CD4-positive, alpha-beta T cell (primary cell): ENCODE data around the gene DSTN. TPM values are rescaled to one million over a fixed set of nuclear protein-coding genes. Genes with fewer than 3 reads are reported as not detected.

Experiments used
- ATAC-seq: fragments of 200-7000 bp; cut with Tn5 transposase; one replicate; pipeline ENCODE4 v1.10.0; 2022; ENCODE audit warnings: mild to moderate bottlenecking; ENCODE audit not compliant: poor library complexity
- CTCF ChIA-PET: fragments of 350-600 bp; sonication (Branson Sonifier 250); formaldehyde crosslinking; loops from one replicate; lab custom pipeline; 2021; ENCODE audit warnings: antibody characterized with exemption, inconsistent platforms; lab: Charles Lee
- POLR2A ChIA-PET: fragments of 350-600 bp; sonication (Branson Sonifier 250); formaldehyde crosslinking; loops from one replicate; lab custom pipeline; 2021; ENCODE audit warnings: antibody characterized with exemption, inconsistent platforms; lab: Charles Lee
- DNase-seq, 14 experiments: peaks; one replicate each; pipeline ENCODE4 v3.0.0-alpha.2; 2013 to 2020; ENCODE audit warnings: mixed read lengths in 2 of 14
- H3K27ac ChIP-seq, 2 donors: one replicate each; pipeline versions ENCODE4 v1.5.1 to v1.7.0; 2013; ENCODE audit warnings: low read length in 2 of 2, low read depth in 1 of 2, mild to moderate bottlenecking in 1 of 2
- H3K27me3 ChIP-seq, 2 experiments: 1 replicate in 1 of 2; 2 replicates in 1 of 2; pipeline versions ENCODE4 v1.6.1 to v1.7.0; 2013; ENCODE audit warnings: low read length in 2 of 2, control low read depth in 1 of 2, mild to moderate bottlenecking in 1 of 2, moderate library complexity in 1 of 2; ENCODE audit not compliant: insufficient read depth in 2 of 2, control insufficient read depth in 1 of 2
- H3K36me3 ChIP-seq: one replicate; pipeline ENCODE4 v1.6.1; 2013; ENCODE audit warnings: low read length, control low read depth; ENCODE audit not compliant: insufficient read depth
- H3K4me1 ChIP-seq: one replicate; pipeline ENCODE4 v1.6.1; 2013; ENCODE audit warnings: low read length, control low read depth; ENCODE audit not compliant: insufficient read depth
- H3K4me3 ChIP-seq: one replicate; pipeline ENCODE4 v1.5.1; 2013; ENCODE audit warnings: mild to moderate bottlenecking, low read length, moderate library complexity
- H3K9me3 ChIP-seq, 2 experiments: 1 replicate in 1 of 2; 2 replicates in 1 of 2; pipeline versions ENCODE4 v1.6.1 to v1.7.0; 2013; ENCODE audit warnings: low read length in 2 of 2, mild to moderate bottlenecking in 2 of 2, control low read depth in 1 of 2, moderate library complexity in 1 of 2; ENCODE audit not compliant: control insufficient read depth in 1 of 2, insufficient read depth in 1 of 2
- H3K27ac Mint-ChIP-seq: one replicate; pipeline ENCODE4 v1.8.0; 2020; ENCODE audit warnings: mixed read lengths
- H3K27me3 Mint-ChIP-seq: one replicate; pipeline ENCODE4 v1.8.0; 2021; ENCODE audit warnings: mixed read lengths
- H3K36me3 Mint-ChIP-seq: one replicate; pipeline ENCODE4 v1.8.0; 2021; ENCODE audit warnings: low read depth, mixed read lengths
- H3K4me1 Mint-ChIP-seq: one replicate; pipeline ENCODE4 v1.8.0; 2021; ENCODE audit warnings: low read depth, mixed read lengths
- H3K4me3 Mint-ChIP-seq: one replicate; pipeline ENCODE4 v1.8.0; 2020; ENCODE audit warnings: mild to moderate bottlenecking, mixed read lengths
- H3K9me3 Mint-ChIP-seq: one replicate; pipeline ENCODE4 v1.8.0; 2020; ENCODE audit warnings: mixed read lengths
- intact Hi-C, 2 experiments: fragments of 100-400 bp; cut with DNase I in 1 of 2; cut with micrococcal nuclease in 1 of 2; formaldehyde crosslinking; loops; one replicate each; pipeline versions ENCODE4 v1.15.1 to v1.9.0; 2023 to 2025; cut with DNase I, micrococcal nuclease
- total RNA-seq, 174 experiments: library from RNA in 2 of 174; stranded (reverse) in 2 of 174; gene quantifications; one replicate each; pipeline ENCODE4 v1.2.3 and lab custom pipeline; 2021 to 2026
- TF ChIP-seq, protein P1 (sequence below): fragments of 200-600 bp; IDR thresholded peaks from one replicate; pipeline ENCODE4 v1.8.0; 2022; ENCODE audit warnings: antibody characterized with exemption, mild to moderate bottlenecking

DSTN gene
- total RNA-seq, 2 experiments from 2014 or later = 36.0 to 38.9 TPM

DNA sequence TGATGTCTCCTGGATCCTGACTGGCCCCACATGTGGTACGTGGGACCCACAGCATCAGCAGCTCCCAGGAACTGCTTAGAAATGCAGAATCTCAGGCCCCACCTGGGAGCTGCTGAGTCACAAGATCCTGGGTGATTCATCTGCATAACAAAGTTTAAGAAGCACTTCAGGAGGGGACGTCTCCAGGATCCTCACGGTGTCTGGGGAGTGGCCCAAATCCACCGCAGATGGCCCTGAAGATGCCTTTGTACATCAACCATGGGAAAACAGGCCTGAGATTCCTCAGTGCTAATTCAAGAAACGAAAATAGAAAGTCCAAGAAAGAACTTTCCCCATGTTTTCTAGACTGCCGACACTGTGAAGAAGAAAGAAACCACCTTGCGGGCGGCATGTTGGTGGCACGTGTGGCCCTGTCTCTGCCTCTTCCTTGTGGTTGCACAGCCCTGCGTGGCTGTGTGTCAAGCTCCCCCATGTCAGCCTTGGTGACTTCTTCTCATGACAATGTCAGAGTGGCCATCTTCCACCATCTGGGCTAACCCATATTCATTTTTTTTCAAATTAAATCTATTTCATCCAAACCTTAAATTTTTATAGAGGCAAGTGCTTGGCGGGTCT lies 86.1 kb downstream of the DSTN start:
- H3K27me3 ChIP-seq = no peaks in the 10 kb centered on the region
- no peak overlapping the region for H3K4me3 ChIP-seq
- H3K36me3 ChIP-seq = peaks cover 10% of the 10 kb centered on the region
- H3K9me3 ChIP-seq = peaks cover 0 to 21% of the 10 kb centered on the region in 2 experiments
- intact Hi-C loops = loop anchor here in 1 of 2 experiments (10.0 kb wide), 1 partner anchor 239 kb away; no protein-coding TSS in a partner anchor
- Mint-ChIP-seq H3K27me3 (no peaks in the 10 kb centered on the region), H3K36me3 (peaks cover 34% of the 10 kb centered on the region), H3K4me1 (no peaks in the 10 kb centered on the region), H3K4me3 (no peak overlapping the region), H3K9me3 (no peaks in the 10 kb centered on the region), H3K27ac (no peak overlapping the region)
- TF ChIP-seq, protein P1, sequence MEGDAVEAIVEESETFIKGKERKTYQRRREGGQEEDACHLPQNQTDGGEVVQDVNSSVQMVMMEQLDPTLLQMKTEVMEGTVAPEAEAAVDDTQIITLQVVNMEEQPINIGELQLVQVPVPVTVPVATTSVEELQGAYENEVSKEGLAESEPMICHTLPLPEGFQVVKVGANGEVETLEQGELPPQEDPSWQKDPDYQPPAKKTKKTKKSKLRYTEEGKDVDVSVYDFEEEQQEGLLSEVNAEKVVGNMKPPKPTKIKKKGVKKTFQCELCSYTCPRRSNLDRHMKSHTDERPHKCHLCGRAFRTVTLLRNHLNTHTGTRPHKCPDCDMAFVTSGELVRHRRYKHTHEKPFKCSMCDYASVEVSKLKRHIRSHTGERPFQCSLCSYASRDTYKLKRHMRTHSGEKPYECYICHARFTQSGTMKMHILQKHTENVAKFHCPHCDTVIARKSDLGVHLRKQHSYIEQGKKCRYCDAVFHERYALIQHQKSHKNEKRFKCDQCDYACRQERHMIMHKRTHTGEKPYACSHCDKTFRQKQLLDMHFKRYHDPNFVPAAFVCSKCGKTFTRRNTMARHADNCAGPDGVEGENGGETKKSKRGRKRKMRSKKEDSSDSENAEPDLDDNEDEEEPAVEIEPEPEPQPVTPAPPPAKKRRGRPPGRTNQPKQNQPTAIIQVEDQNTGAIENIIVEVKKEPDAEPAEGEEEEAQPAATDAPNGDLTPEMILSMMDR = no peak
- H3K27ac ChIP-seq = no peak overlapping the region
- H3K4me1 ChIP-seq = no peaks in the 10 kb centered on the region
- CTCF ChIA-PET = interaction anchor here (1.9 kb wide), 1 partner anchor 27 kb away, joined by 5 read pairs; no protein-coding TSS in a partner anchor
- POLR2A ChIA-PET = no interaction called here
- ATAC-seq = no peak
- DNase-seq = no peak

DNA sequence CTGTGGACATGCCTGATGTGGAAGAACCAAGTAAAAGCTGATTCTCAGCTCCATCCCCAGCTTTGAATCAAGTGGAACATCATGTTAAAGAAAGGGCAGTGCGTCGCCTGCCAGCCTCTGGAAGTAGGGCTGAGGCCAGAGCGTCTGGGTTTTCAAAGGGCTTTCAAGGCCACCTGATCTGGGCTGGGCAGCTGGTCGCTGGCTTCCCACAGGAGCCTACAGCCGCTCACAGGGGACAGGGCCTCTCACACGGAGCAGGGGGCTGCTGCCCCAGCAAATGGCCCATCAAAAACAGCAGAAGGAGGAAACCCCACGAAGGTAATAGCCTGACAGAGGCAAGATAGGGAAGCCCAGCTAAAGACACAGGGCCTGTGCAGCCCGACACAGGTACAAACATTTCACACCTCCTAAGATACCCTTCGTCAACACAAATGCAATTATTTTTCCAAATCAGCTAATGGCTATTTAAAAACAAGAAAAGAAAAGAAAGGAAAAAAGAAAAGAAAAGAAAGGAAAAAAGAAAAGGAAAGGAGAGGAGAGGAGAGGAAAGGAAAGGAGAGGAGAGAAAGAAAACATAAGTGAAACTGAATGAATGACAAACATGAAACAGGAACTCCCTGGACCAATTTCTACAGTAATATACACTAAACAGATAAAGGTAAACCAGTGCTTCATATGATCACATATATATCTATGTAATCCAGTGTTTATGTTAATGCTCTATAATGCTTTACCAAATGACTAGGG lies 87.4 kb downstream of the DSTN start:
- ChIA-PET CTCF (no interaction called here), POLR2A (no interaction called here)
- Histone ChIP-seq H3K36me3 (peaks cover 10% of the 10 kb centered on the region), H3K4me3 (no peak overlapping the region), H3K9me3 (peaks cover 0 to 21% of the 10 kb centered on the region in 2 experiments), H3K4me1 (no peaks in the 10 kb centered on the region), H3K27me3 (no peaks in the 10 kb centered on the region), H3K27ac (no peak overlapping the region)
- no peak overlapping the region for H3K4me3 Mint-ChIP-seq
- ATAC-seq = no peak
- H3K36me3 Mint-ChIP-seq = peaks cover 37% of the 10 kb centered on the region
- H3K27me3 Mint-ChIP-seq = no peaks in the 10 kb centered on the region
- no peak overlapping the region for H3K27ac Mint-ChIP-seq
- DNase-seq = no peak
- TF ChIP-seq, protein P1 = no peak
- intact Hi-C loops = loop anchor here in 1 of 2 experiments (10.0 kb wide), 1 partner anchor 238 kb away; no protein-coding TSS in a partner anchor
- no peaks in the 10 kb centered on the region for H3K9me3 Mint-ChIP-seq
- H3K4me1 Mint-ChIP-seq = no peaks in the 10 kb centered on the region

DNA sequence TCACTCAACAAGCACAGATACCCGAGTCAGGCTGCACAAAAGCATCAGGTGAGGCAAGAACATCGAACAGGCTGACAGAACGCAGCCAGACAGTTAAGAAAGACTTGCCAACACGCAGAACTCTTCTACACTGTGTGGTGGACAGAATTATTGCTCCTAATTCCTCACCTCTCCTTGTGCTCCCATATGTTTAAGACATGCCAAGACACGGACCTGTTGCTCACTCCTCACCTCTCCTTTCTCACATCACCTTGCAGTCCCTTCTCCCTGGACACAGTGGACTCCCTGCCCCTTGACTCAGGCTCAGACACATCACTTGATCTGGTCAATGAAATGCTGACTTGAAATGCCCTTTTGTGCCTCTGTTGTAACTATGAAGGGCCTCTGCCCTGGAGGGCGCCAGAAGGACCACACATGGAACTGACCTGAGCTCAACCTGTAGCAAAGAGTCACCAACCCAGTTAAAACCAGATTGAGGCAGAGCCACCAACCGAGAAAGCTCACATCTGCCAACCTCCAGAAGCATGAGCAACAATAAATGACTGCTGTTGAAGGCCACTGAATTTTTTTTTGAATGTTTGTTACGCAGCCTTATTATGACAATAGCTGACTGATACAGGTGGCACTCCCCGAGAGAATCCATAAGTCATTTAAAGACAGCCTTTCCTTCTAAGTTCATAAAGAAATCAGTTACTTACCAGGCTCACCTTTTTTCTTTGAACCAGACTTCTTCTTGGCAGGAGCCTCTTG lies 88.2 kb downstream of the DSTN start:
- Histone ChIP-seq H3K9me3 (peaks cover 0 to 21% of the 10 kb centered on the region in 2 experiments), H3K36me3 (peaks cover 10% of the 10 kb centered on the region), H3K27ac (no peak overlapping the region), H3K4me3 (no peak overlapping the region), H3K4me1 (no peaks in the 10 kb centered on the region), H3K27me3 (no peaks in the 10 kb centered on the region)
- intact Hi-C loops = loop anchor here in 1 of 2 experiments (10.0 kb wide), 1 partner anchor 237 kb away; no protein-coding TSS in a partner anchor
- no peaks in the 10 kb centered on the region for H3K9me3 Mint-ChIP-seq
- TF ChIP-seq, protein P1 = no peak
- H3K4me1 Mint-ChIP-seq = no peaks in the 10 kb centered on the region
- POLR2A ChIA-PET = no interaction called here
- no peak overlapping the region for H3K27ac Mint-ChIP-seq
- no peak for ATAC-seq
- no peaks in the 10 kb centered on the region for H3K27me3 Mint-ChIP-seq
- H3K36me3 Mint-ChIP-seq = peaks cover 37% of the 10 kb centered on the region
- CTCF ChIA-PET = no interaction called here
- H3K4me3 Mint-ChIP-seq = no peak overlapping the region
- DNase-seq = no peak
